WTC11 (cell line): Measurements from ENCODE around the gene TMPRSS13.

ENCODE experiments used
- CREM ChIP-seq: sonication (generic); formaldehyde crosslinking; IDR thresholded peaks from 2 replicates; pipeline ENCODE4 v1.8.1; 2022; ENCODE audit warnings: mild to moderate bottlenecking, missing genetic modification reagents, moderate library complexity
- CTCF ChIP-seq: fragments of 200-600 bp; IDR thresholded peaks from 2 replicates; pipeline ENCODE4 v1.8.0; 2022; ENCODE audit warnings: antibody characterized with exemption
- MXD4 ChIP-seq: fragments of 250-450 bp; sonication (Bioruptor Pico); IDR thresholded peaks from 2 replicates; pipeline ENCODE4 v1.8.0; 2021; ENCODE audit warnings: mild to moderate bottlenecking, moderate library complexity, borderline replicate concordance
- MYBL2 ChIP-seq: sonication (generic); formaldehyde crosslinking; IDR thresholded peaks from 2 replicates; pipeline ENCODE4 v1.8.1; 2023; ENCODE audit warnings: mild to moderate bottlenecking, moderate library complexity, missing genetic modification reagents
- NFYB ChIP-seq: sonication (generic); formaldehyde crosslinking; conservative IDR thresholded peaks from 2 replicates; pipeline ENCODE4 v1.8.0; 2022; ENCODE audit warnings: low read depth, missing genetic modification reagents
- NR1H2 ChIP-seq: sonication (generic); formaldehyde crosslinking; IDR thresholded peaks from 2 replicates; pipeline ENCODE4 v1.9.0; 2021; ENCODE audit warnings: mild to moderate bottlenecking, moderate library complexity, missing genetic modification reagents
- NR2C2 ChIP-seq: sonication (generic); formaldehyde crosslinking; IDR thresholded peaks from 2 replicates; pipeline ENCODE4 v1.8.0; 2022; ENCODE audit warnings: mild to moderate bottlenecking, missing genetic modification reagents
- PRDM15 ChIP-seq: sonication (generic); formaldehyde crosslinking; IDR thresholded peaks from 2 replicates; pipeline ENCODE4 v1.8.0; 2022; ENCODE audit warnings: missing genetic modification reagents
- RELA ChIP-seq: sonication (generic); formaldehyde crosslinking; IDR thresholded peaks from 2 replicates; pipeline ENCODE4 v1.8.1; 2022; ENCODE audit warnings: missing genetic modification reagents, mild to moderate bottlenecking, borderline replicate concordance
- STAT6 ChIP-seq: sonication (generic); formaldehyde crosslinking; conservative IDR thresholded peaks from 2 replicates; pipeline ENCODE4 v1.8.1; 2023; ENCODE audit warnings: mild to moderate bottlenecking, low read depth, missing genetic modification reagents, moderate library complexity
- TCF7 ChIP-seq: sonication (generic); formaldehyde crosslinking; IDR thresholded peaks from 2 replicates; pipeline ENCODE4 v1.8.0; 2022; ENCODE audit warnings: mild to moderate bottlenecking, low read depth, missing genetic modification reagents, moderate library complexity
- TF ChIP-seq, protein P1 (sequence below): sonication (generic); formaldehyde crosslinking; IDR thresholded peaks from 2 replicates; pipeline ENCODE4 v1.8.1; 2022; ENCODE audit warnings: low read depth, missing genetic modification reagents, borderline replicate concordance
- TF ChIP-seq, protein P2 (sequence below): sonication (generic); formaldehyde crosslinking; conservative IDR thresholded peaks from 2 replicates; pipeline ENCODE4 v1.8.1; 2022; ENCODE audit warnings: mild to moderate bottlenecking, missing genetic modification reagents

GRCh38 chr11:117934526-117935307 lies 5.5 kb upstream of the TMPRSS13 start:
- no peak for TF ChIP-seq CTCF
- TF ChIP-seq MYBL2 (CRISPR knock-in tag) = no peak
- no peak for TF ChIP-seq CREM (CRISPR knock-in tag)
- TF ChIP-seq STAT6 (CRISPR knock-in tag) = no peak
- TF ChIP-seq NR2C2 (CRISPR knock-in tag) = no peak
- TF ChIP-seq TCF7 (CRISPR knock-in tag) = no peak
- no peak for TF ChIP-seq PRDM15 (CRISPR knock-in tag)
- TF ChIP-seq, protein P1, sequence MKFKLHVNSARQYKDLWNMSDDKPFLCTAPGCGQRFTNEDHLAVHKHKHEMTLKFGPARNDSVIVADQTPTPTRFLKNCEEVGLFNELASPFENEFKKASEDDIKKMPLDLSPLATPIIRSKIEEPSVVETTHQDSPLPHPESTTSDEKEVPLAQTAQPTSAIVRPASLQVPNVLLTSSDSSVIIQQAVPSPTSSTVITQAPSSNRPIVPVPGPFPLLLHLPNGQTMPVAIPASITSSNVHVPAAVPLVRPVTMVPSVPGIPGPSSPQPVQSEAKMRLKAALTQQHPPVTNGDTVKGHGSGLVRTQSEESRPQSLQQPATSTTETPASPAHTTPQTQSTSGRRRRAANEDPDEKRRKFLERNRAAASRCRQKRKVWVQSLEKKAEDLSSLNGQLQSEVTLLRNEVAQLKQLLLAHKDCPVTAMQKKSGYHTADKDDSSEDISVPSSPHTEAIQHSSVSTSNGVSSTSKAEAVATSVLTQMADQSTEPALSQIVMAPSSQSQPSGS = no peak
- no peak for TF ChIP-seq NR1H2
- TF ChIP-seq RELA (CRISPR knock-in tag) = no peak
- TF ChIP-seq, protein P2, sequence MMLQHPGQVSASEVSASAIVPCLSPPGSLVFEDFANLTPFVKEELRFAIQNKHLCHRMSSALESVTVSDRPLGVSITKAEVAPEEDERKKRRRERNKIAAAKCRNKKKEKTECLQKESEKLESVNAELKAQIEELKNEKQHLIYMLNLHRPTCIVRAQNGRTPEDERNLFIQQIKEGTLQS = no peak
- no peak for TF ChIP-seq MXD4 (CRISPR knock-in tag)
- no peak for TF ChIP-seq NFYB
